SK-N-MC (cell line): ENCODE results near the gene MBOAT2.

Experiments
- DNase-seq: peaks from one replicate; pipeline ENCODE4 v3.0.0-alpha.2; 2011; ENCODE audit warnings: low read depth, low spot score
- H3K27ac ChIP-seq: fragments of 200-600 bp; sonication (generic); 2 replicates; pipeline ENCODE4 v1.5.1; 2016; ENCODE audit warnings: mixed run types
- H3K36me3 ChIP-seq: fragments of 200-600 bp; sonication (generic); 2 replicates; pipeline ENCODE4 v1.6.1; 2017; ENCODE audit warnings: antibody characterized with exemption, low read length, mixed read lengths; ENCODE audit not compliant: insufficient read depth
- H3K4me3 ChIP-seq: fragments of 200-600 bp; sonication (generic); 2 replicates; pipeline ENCODE4 v1.5.1; 2016
- H3K9ac ChIP-seq: fragments of 200-600 bp; sonication (generic); 2 replicates; pipeline ENCODE4 v1.8.0; 2017; ENCODE audit warnings: mixed run types, mixed read lengths; ENCODE audit not compliant: insufficient read length
- H3K9me3 ChIP-seq: fragments of 200-600 bp; sonication (generic); 2 replicates; pipeline ENCODE4 v1.6.1; 2017; ENCODE audit warnings: low read depth, mild to moderate bottlenecking, antibody characterized with exemption, low read length, moderate library complexity, mixed read lengths
- EZH2 ChIP-seq: fragments of 200-600 bp; sonication (generic); IDR thresholded peaks from one replicate; pipeline ENCODE4 v1.6.1; 2017; ENCODE audit warnings: antibody characterized with exemption
- FOXP2 ChIP-seq: optimal IDR thresholded peaks from 2 replicates; pipeline ENCODE3; 2011; ENCODE audit warnings: mild to moderate bottlenecking, moderate library complexity; ENCODE audit not compliant: insufficient read depth; ENCODE audit errors: extremely low read length, control extremely low read depth
- POLR2AphosphoS5 ChIP-seq: IDR thresholded peaks from 2 replicates; pipeline ENCODE4 v1.6.1; 2012; ENCODE audit warnings: mild to moderate bottlenecking, low read depth, low read length, borderline replicate concordance

The MBOAT2 gene

DNA sequence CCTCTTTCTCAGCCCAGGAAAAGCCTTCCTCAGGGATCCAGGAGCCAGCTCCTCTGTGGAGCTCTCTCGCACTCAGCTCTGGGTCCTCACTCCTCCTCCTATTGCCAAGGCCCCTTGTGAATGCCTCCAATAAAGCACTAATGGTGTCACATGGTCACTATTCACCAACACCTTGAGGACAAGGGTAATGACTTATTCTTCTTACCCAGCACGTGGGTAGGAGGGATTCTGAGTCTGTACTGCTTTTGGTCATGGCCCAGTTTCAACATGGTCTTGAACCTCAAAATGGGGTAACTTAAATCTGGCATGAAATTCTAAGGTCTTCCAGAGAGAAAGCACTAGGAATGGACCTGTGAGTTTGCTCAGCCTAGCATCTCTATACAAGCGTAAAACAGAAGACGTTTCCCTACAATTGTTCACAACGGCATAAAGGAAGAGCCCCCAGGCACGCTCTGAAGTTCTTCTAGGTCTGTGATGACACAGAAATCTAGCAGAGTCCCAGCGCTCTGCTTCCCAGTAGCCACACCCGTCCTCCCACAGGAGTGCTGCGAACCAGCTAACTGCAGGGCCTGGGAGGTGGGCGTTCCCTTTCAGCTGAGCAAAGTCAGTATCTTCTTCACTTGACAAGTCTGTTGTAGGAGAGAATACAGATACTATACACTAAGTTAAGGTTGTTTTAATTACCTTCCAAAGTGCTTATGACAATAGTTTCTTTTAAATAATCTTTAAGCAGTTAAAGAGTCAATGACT is 151.5 kb downstream of the MBOAT2 start:
- Histone ChIP-seq H3K9ac (no peak overlapping the region), H3K9me3 (no peaks in the 10 kb centered on the region), H3K27ac (no peak overlapping the region), H3K36me3 (no peaks in the 10 kb centered on the region), H3K4me3 (no peak overlapping the region; the same call in 1 of the 2 replicates)
- no peak for TF ChIP-seq FOXP2
- TF ChIP-seq EZH2 = no peak
- TF ChIP-seq POLR2AphosphoS5 = no peak
- no peak for DNase-seq

DNA sequence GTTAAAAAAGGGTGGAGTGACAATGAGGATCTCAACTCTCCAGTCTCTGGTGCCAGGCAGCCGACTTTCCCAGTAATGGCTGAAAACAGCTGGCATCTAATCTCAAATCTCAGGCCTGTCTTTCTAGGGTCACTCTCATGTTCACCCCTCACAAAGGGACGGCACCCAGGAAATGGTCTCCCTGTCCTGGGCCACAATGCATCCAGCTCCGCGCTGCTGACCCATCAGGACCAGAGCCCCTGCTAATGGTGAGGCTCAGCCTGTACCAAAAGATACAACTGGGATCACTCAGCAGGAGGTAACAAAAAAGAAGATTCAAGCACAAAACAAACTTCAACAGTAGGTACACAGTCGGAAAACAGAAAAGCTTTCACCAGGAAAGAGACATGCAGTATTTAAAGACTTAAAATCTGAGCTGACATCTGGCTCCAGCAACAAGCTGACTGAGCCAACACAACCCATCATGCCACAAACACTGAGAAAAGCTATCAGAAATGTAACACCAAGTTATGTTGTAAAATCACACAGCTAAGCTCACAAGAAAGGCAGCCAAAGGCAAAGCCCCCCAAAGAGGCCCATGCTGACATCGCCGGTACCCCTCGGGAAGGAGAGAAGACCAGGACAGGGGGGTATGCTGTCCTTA is 152.5 kb downstream of the MBOAT2 start:
- Histone ChIP-seq H3K9ac (no peak overlapping the region), H3K4me3 (no peak overlapping the region), H3K36me3 (no peaks in the 10 kb centered on the region), H3K9me3 (no peaks in the 10 kb centered on the region), H3K27ac (no peak overlapping the region)
- TF ChIP-seq POLR2AphosphoS5 (no peak), EZH2 (no peak), FOXP2 (no peak)
- no peak for DNase-seq

- TF ChIP-seq POLR2AphosphoS5 (no peak), EZH2 (no peak), FOXP2 (no peak)
Measured at GRCh38 chr2:8849327-8849726, 154.2 kb downstream of the MBOAT2 start.

DNA sequence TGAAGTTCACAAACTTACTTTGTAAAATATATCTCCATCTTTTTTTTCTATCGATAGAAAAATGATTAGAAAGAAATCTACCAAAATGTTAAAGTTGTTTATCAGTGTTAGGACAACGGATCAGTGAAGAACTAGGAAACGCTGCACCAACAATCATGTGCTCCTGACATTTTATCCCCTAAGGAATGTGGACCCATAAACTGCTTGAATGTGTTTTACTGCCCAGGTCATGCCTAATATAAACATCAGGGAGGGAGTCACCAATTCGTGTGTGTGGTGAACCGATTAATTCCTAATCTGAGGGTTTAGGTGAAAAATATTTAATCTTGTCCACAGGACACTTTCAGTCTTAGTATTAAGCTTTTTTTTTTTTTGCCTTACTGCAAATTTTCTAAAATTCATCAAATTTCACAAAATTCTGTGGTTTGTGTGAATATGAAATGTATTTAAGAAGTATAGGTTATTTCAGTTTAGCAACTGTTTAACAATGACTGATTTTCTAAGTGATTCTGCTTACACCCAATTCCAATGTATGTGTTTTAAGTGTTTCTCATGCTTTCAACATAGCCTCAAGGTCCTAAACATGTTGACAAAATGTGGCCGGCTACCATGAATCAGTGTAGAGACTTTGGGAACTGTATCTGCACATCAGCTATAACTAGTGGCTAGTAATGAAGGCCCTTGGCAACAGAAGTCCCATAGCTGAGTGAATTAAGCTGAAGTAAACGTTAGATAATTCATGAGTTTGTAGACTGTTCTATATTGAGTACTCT is 155.0 kb downstream of the MBOAT2 start:
- DNase-seq = no peak
- Histone ChIP-seq H3K9ac (no peak overlapping the region), H3K27ac (no peak overlapping the region), H3K36me3 (no peaks in the 10 kb centered on the region), H3K4me3 (no peak overlapping the region), H3K9me3 (no peaks in the 10 kb centered on the region)
- TF ChIP-seq FOXP2 = no peak
- no peak for TF ChIP-seq POLR2AphosphoS5
- no peak for TF ChIP-seq EZH2

More at GRCh38 chr2:8849327-8849726, 154.2 kb downstream of the MBOAT2 start:
- Histone ChIP-seq H3K27ac (no peak overlapping the region), H3K4me3 (no peak overlapping the region), H3K9me3 (no peaks in the 10 kb centered on the region), H3K9ac (no peak overlapping the region), H3K36me3 (no peaks in the 10 kb centered on the region)
- DNase-seq = no peak

DNA sequence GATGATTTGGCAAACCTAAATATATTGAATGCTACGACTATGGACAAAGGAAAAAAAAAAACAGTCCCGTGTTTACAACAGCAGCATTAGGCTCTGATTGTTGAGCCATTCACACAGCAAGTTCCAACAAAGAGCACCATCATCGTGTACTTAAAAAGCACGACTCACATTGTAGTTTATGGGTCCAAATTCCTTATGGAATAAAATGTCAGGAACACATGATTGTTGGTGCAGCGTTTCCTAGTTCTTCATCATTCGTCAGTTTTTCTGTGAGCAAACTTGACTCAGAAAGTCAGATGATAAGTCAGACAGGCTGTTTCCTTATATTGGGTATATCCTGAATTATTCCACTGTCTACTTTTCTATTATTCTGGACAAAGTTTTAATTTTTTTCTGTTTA is 156.1 kb downstream of the MBOAT2 start:
- DNase-seq = no peak
- H3K9ac ChIP-seq = no peak overlapping the region
- H3K9me3 ChIP-seq = no peaks in the 10 kb centered on the region
- no peak overlapping the region for H3K27ac ChIP-seq
- TF ChIP-seq POLR2AphosphoS5 (no peak), FOXP2 (no peak), EZH2 (no peak)
- H3K36me3 ChIP-seq = no peaks in the 10 kb centered on the region
- H3K4me3 ChIP-seq = no peak overlapping the region

DNA sequence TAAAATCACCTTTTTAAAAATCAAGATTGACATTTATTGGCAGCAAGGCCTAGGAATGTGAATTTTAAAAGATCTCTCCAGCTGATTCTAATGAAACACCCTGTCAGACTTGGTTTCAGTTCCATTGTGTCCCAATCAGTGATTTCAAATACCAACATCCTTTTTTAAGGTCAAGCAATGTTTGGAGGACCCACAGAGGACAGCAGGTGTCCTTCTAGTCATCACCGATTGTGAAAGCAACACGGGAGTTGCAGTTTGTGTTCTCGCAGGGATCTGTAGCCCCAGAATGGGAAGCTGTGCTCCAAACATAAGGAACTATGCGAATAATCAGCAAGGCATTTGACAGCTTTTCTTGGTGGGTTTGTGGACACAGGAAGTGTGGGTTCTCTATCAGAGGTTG is 161.6 kb downstream of the MBOAT2 start:
- Histone ChIP-seq H3K9ac (no peak overlapping the region), H3K36me3 (no peaks in the 10 kb centered on the region), H3K27ac (no peak overlapping the region), H3K4me3 (no peak overlapping the region), H3K9me3 (no peaks in the 10 kb centered on the region)
- no peak for TF ChIP-seq POLR2AphosphoS5
- TF ChIP-seq FOXP2 = no peak
- TF ChIP-seq EZH2 = no peak
- no peak for DNase-seq

- Histone ChIP-seq H3K36me3 (no peaks in the 10 kb centered on the region), H3K9ac (no peak overlapping the region), H3K4me3 (no peak overlapping the region), H3K27ac (no peak overlapping the region), H3K9me3 (no peaks in the 10 kb centered on the region)
- TF ChIP-seq EZH2 (no peak), POLR2AphosphoS5 (no peak), FOXP2 (no peak)
- no peak for DNase-seq
Measured at GRCh38 chr2:8840475-8841091, 162.9 kb downstream of the MBOAT2 start.
